ENCODE data around the gene EMILIN1. TPM values are rescaled to one million over a fixed set of nuclear protein-coding genes. Genes with fewer than 3 reads are reported as not detected.

EMILIN1 gene
- polyA plus RNA-seq, 1 of the 3 experiments (the other 2 are of a cell fraction) = 286 TPM

DNA sequence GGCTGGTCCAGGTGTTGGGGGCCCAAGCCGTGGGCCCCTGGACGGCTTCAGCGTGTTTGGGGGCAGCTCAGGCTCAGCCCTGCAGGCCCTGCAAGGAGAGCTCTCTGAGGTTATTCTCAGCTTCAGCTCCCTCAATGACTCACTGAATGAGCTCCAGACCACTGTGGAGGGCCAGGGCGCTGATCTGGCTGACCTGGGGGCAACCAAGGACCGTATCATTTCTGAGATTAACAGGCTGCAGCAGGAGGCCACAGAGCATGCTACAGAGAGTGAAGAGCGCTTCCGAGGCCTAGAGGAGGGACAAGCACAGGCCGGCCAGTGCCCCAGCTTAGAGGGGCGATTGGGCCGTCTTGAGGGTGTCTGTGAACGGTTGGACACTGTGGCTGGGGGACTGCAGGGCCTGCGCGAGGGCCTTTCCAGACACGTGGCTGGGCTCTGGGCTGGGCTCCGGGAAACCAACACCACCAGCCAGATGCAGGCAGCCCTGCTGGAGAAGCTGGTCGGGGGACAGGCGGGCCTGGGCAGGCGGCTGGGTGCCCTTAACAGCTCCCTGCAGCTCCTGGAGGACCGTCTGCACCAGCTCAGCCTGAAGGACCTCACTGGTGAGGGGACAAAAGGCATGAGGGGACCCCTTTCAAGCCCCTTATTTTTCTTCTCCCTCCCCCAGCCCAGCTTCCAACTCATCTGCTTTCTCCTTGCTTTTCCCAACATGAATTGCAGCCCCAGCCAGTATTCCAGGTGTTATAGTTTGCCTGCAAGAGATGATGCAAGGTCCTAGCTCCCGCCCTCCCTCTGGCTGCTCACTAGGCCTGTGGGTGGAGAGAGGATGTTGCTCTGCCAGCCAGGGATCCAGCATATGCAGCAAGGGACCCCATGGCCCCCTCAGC, 5.2 kb downstream of the EMILIN1 start:
- CTCF ChIA-PET = interaction anchor here (0.8 to 14.6 kb wide), 10 partner anchors 14 to 238 kb away, joined by 3 to 227 read pairs (median 22); partner anchors contain the start of genes ABHD1, AGBL5, OST4 and PREB
- Histone ChIP-seq H3K4me2 (no peak overlapping the region), H4K20me1 (ENCODE audit: insufficient read depth) (peaks cover 16% of the 10 kb centered on the region; the same call in 1 of the 2 replicates), H3K9me2 (no peaks in the 10 kb centered on the region), H3K27me3 (ENCODE audit: insufficient read depth) (no peaks in the 10 kb centered on the region), H3K4me3 (ENCODE audit: low read depth in 2 of 2, low read length in 1 of 2) (no peak overlapping the region), H3F3A (replicated peaks; ENCODE audit: insufficient read depth) (peaks cover 10% of the 10 kb centered on the region), H3K9ac (no peak overlapping the region), H3K27ac (ENCODE audit: low read depth in 2 of 2, low read length in 1 of 2) (no peak overlapping the region; a peak in 1 of 4 replicates), H2AFZ (ENCODE audit: low read depth) (no peak overlapping the region), H3K36me3 (replicated peaks in 1 of 2; ENCODE audit: control insufficient read depth in 1 of 2, insufficient read depth in 2 of 2, low read length in 1 of 2) (peaks cover 16 to 38% of the 10 kb centered on the region in 2 experiments), H3K4me1 (ENCODE audit: control insufficient read depth in 1 of 2, insufficient read depth in 2 of 2, low read depth in 1 of 2, low read length in 1 of 2) (peaks cover 18 to 58% of the 10 kb centered on the region in 2 experiments), H3K79me2 (ENCODE audit: insufficient read depth) (peaks cover 30% of the 10 kb centered on the region), H3K9me3 (no peaks in the 10 kb centered on the region)
- POLR2A ChIA-PET = interaction anchor here (0.6 to 6.7 kb wide), 7 partner anchors 11 to 50 kb away, joined by 3 to 63 read pairs (median 7); partner anchors contain the start of genes AGBL5 and OST4
- DNase-seq = no peak
- 90% methylated on average over 17 of the region's 20 CpGs for WGBS (ENCODE audit: low lambda C conversion rate)
- TF ChIP-seq MXI1 (IDR thresholded peaks at IDR 0.05; ENCODE audit: low read depth, low read length) = no peak
- TF ChIP-seq, protein P1, sequence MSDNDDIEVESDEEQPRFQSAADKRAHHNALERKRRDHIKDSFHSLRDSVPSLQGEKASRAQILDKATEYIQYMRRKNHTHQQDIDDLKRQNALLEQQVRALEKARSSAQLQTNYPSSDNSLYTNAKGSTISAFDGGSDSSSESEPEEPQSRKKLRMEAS (IDR thresholded peaks at IDR 0.05; ENCODE audit: low read depth) = no peak
- no peak for TF ChIP-seq TCF12 (IDR thresholded peaks at IDR 0.05)
- TF ChIP-seq, protein P2, sequence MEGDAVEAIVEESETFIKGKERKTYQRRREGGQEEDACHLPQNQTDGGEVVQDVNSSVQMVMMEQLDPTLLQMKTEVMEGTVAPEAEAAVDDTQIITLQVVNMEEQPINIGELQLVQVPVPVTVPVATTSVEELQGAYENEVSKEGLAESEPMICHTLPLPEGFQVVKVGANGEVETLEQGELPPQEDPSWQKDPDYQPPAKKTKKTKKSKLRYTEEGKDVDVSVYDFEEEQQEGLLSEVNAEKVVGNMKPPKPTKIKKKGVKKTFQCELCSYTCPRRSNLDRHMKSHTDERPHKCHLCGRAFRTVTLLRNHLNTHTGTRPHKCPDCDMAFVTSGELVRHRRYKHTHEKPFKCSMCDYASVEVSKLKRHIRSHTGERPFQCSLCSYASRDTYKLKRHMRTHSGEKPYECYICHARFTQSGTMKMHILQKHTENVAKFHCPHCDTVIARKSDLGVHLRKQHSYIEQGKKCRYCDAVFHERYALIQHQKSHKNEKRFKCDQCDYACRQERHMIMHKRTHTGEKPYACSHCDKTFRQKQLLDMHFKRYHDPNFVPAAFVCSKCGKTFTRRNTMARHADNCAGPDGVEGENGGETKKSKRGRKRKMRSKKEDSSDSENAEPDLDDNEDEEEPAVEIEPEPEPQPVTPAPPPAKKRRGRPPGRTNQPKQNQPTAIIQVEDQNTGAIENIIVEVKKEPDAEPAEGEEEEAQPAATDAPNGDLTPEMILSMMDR (IDR thresholded peaks at IDR 0.05) = no peak
- TF ChIP-seq RAD21 (IDR thresholded peaks at IDR 0.05; ENCODE audit: low read length) = no peak
- TF ChIP-seq, protein P3, sequence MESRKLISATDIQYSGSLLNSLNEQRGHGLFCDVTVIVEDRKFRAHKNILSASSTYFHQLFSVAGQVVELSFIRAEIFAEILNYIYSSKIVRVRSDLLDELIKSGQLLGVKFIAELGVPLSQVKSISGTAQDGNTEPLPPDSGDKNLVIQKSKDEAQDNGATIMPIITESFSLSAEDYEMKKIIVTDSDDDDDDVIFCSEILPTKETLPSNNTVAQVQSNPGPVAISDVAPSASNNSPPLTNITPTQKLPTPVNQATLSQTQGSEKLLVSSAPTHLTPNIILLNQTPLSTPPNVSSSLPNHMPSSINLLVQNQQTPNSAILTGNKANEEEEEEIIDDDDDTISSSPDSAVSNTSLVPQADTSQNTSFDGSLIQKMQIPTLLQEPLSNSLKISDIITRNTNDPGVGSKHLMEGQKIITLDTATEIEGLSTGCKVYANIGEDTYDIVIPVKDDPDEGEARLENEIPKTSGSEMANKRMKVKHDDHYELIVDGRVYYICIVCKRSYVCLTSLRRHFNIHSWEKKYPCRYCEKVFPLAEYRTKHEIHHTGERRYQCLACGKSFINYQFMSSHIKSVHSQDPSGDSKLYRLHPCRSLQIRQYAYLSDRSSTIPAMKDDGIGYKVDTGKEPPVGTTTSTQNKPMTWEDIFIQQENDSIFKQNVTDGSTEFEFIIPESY (IDR thresholded peaks at IDR 0.05; ENCODE audit: borderline replicate concordance, low read depth) = no peak
- TF ChIP-seq POLR2AphosphoS5 (IDR thresholded peaks at IDR 0.05; ENCODE audit: low read depth, low read length) = no peak
- TF ChIP-seq TAF1 (IDR thresholded peaks at IDR 0.05; ENCODE audit: borderline replicate concordance, low read depth, low read length) = no peak
- TF ChIP-seq FOSL2 (IDR thresholded peaks at IDR 0.05; ENCODE audit: borderline replicate concordance, low read depth) = no peak
- TF ChIP-seq NRF1 (IDR thresholded peaks at IDR 0.05; ENCODE audit: low read depth, low read length) = no peak
- TF ChIP-seq, protein P4, sequence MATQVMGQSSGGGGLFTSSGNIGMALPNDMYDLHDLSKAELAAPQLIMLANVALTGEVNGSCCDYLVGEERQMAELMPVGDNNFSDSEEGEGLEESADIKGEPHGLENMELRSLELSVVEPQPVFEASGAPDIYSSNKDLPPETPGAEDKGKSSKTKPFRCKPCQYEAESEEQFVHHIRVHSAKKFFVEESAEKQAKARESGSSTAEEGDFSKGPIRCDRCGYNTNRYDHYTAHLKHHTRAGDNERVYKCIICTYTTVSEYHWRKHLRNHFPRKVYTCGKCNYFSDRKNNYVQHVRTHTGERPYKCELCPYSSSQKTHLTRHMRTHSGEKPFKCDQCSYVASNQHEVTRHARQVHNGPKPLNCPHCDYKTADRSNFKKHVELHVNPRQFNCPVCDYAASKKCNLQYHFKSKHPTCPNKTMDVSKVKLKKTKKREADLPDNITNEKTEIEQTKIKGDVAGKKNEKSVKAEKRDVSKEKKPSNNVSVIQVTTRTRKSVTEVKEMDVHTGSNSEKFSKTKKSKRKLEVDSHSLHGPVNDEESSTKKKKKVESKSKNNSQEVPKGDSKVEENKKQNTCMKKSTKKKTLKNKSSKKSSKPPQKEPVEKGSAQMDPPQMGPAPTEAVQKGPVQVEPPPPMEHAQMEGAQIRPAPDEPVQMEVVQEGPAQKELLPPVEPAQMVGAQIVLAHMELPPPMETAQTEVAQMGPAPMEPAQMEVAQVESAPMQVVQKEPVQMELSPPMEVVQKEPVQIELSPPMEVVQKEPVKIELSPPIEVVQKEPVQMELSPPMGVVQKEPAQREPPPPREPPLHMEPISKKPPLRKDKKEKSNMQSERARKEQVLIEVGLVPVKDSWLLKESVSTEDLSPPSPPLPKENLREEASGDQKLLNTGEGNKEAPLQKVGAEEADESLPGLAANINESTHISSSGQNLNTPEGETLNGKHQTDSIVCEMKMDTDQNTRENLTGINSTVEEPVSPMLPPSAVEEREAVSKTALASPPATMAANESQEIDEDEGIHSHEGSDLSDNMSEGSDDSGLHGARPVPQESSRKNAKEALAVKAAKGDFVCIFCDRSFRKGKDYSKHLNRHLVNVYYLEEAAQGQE (IDR thresholded peaks at IDR 0.05; ENCODE audit: low read depth, low read length) = no peak
- TF ChIP-seq, protein P5, sequence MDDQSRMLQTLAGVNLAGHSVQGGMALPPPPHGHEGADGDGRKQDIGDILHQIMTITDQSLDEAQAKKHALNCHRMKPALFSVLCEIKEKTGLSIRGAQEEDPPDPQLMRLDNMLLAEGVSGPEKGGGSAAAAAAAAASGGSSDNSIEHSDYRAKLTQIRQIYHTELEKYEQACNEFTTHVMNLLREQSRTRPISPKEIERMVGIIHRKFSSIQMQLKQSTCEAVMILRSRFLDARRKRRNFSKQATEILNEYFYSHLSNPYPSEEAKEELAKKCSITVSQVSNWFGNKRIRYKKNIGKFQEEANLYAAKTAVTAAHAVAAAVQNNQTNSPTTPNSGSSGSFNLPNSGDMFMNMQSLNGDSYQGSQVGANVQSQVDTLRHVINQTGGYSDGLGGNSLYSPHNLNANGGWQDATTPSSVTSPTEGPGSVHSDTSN (IDR thresholded peaks at IDR 0.05) = no peak
- TF ChIP-seq, protein P6, sequence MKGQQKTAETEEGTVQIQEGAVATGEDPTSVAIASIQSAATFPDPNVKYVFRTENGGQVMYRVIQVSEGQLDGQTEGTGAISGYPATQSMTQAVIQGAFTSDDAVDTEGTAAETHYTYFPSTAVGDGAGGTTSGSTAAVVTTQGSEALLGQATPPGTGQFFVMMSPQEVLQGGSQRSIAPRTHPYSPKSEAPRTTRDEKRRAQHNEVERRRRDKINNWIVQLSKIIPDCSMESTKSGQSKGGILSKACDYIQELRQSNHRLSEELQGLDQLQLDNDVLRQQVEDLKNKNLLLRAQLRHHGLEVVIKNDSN (IDR thresholded peaks at IDR 0.05; ENCODE audit: borderline replicate concordance, low read depth) = no peak
- TF ChIP-seq SIN3A (IDR thresholded peaks at IDR 0.05; ENCODE audit: borderline replicate concordance, low read depth, low read length) = no peak

Data from SK-N-SH (cell line).